Stimulated activated CD4-positive, alpha-beta T cell treated with anti-CD3 and anti-CD28 coated beads, Interleukin-4, amount 100 ng/mL, for 48 hours (primary cell): ENCODE measurements around the gene HSD17B10.
"Not testable (repeated sequence)": the region's sequence is repeated elsewhere in the genome, so short reads cannot be mapped to it uniquely, and the experiment has no call there.

Experiments
- DNase-seq, 2 donors: peaks; one replicate each; pipeline ENCODE4 v3.0.0-alpha.2; 2020; ENCODE audit warnings: low read depth in 2 of 2

HSD17B10 gene

DNA sequence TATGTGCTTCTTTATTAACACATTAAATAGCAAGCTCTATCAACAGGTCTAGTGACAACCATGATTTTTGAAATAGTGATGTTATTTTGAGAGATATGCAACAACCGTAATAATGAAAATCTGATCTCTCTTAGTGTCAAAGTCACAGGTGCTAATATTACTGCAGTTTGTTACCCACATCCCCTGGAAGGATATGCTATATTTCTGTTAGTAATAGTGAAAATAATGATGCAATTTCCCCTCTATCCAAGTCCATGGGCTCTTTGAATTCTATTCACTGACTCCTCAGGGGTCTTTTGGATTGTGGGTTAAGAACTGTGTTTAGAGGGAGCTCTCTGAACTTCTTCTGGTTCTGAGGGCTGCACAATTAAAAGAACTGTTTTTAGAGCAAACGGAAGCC is 3.0 kb upstream of the HSD17B10 start:
- DNase-seq = no peak

DNA sequence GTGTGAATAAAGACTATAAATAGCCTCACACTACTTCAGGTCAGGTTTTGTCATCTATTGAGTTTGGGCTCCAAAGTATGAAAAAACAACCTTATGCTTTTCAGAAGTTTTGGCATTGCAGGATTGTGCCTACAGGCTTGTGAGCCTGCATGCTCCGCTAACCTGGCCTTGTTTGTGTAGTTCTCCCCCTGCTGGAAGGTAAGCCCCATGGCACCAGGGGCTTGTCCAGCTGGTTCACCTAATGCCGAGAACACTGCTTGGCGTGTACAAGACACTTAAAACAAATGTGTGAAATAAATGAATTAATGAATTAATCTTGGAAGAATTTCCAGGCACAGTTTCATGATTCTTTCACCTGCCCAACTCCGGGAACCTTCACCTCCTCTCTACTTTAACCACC is 1.8 kb upstream of the HSD17B10 start:
- DNase-seq = peak in 1 of 2 donors; percentile 27

DNA sequence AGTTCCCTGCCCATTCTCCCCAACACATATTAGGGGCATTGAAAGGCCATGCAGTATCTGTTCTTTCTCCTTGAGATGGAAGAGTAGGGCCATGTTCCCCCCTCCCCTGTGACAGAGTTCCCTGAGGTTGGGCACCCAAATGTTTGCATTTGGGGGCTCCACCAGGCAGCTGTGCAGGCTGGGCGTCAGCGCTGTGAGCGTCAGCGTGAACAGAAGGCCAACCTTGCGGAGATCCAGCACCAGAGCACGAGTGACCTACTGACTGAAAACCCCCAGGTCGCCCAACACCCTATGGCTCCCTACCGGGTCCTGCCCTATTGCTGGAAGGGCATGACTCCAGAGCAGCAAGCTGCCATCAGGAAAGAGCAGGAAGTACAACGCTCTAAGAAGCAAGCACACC is 3.9 kb downstream of the HSD17B10 start:
- DNase-seq = no peak

DNA sequence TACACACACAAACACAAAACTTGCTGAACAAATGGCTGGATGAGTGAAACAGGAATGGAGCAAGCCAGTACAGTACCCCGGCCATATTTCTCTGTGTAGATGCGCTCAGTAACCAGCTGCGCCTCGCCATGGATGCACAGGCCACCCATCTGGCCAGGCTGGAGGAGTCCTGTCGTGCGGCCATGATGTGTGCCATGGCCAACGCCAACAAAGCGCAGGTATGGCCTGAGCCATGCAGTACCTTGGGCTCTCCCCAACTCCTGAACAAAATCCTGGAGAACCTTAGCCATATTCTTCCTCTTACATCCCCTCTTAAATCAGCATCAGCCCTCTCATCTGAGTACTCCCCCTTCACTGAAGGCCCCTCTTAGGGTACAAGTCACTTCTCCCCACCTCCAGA is 4.4 kb downstream of the HSD17B10 start:
- no peak for DNase-seq

DNA sequence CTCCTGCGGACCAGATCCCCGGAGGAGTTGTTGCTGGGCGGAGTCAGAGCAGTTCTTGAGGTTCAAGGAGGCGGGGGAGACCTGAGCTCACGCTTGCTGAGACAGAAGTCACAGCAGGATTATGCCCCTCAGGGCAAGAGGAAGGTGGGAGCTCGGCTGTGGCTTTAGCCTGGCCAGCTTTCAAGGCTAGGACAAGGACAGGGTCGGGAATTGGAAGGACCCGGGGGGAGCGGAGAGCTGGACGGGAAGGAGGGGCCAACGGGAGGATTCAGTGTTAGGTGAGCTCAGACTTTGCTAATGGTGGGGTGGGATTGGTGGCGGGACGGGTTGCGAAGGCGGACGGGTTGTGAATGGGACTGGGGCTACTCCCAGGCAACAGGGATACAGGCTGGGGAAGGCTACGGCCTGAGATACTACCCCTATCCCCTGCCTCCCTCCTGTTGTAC is 11.3 kb downstream of the HSD17B10 start, which contains the start of gene RIBC1:
RIBC1 (plus strand) TSS at position 13 of the 446 bp plus-strand sequence. CDS start 3,404 bp downstream, outside the sequence.
- no peak for DNase-seq

DNA sequence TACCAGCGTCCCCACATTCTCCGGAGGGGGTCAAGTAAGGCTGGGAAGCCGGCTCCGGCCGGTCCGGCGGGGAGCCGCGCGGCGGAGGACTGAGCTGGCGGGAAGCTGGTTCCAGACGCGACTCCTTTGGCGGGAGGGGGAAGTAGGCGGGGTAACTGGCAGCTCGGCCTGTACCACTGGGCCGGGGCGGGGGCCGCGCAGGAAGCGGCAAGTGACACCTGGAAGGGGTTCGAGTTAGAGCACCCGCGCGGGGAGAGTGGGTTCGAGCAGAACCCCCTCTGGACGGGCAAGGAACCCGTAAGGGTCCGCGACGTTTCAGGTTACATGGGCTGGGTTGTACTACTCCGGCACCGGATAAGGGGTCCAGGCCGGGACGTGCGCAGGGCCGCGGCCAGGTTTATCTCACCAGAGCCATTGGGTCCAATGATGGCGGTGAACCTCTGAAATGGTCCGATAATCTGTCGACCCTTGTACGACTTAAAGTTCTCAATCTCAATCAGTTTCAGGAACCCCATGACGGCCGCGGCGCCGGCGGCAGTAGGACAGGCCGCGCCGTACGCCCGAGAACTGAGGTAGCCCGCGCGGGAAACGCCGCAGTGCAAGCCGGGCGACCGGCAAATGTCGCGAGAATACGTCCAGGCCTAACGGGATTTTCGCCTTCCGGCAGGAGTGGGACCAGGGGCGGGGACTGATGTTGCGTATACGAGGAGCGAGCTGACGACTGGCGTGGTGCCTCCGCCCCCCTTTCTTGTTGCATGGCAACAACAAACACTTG is 11.9 kb downstream of the HSD17B10 start, which contains the start of gene SMC1A:
SMC1A (minus strand) TSS at position 569 of the 775 bp plus-strand sequence; CDS start at position 515, 54 bp downstream.
- DNase-seq = peak; percentile 84 to 91

DNA sequence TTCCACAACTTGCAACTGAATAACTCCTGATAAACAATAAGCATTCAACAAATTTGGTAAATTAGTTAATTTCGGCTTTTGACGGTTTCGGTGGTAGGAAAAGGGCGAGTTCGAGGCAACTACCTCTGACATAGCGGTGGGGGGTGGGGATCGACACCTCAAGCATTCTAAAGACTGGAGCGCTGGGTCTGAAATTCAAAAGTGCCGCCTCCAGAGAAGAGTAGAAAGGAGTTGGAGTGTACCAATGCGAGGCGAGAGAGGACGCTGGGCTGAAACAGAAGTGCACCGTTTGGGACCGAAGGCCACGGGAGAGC is 12.4 kb downstream of the HSD17B10 start:
- no peak for DNase-seq

DNA sequence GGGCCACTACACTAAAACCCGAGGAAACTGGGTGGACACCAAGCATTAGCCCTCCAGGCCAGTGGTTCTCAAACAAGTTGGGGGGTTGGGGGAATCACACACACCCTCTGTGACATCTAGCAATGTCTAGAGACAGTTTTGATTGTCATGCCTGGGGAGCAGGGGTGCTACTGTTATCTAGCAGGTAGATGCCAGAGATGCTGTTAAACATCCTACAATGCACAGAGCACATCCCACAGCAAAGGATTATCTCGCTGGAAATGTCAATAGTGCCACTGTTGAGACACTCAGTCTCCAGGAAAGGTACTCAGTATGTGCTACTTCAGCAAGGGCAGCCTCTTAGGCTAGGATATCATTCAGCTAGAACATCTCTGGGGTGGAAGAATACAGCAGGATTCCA is 13.0 kb downstream of the HSD17B10 start:
- DNase-seq = no peak

DNA sequence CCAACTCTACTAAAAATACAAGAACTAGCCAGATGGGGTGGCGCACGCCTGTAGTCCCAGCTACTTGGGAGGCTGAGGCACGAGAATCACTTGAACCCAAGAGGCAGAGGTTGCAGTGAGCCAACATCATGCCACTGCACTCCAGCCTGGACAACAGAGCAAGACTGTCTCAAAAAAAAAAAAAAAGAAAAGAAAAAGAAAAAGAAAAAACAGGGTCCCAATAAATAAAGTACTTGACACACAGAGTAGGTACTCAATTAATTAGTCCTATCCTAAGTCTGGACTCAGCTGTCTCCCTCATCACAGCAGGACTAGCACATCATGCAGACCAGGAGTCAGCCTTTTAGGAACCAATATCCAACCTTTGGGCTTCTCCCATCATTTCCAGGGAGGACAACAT is 13.8 kb downstream of the HSD17B10 start:
- not testable (repeated sequence) for DNase-seq

DNA sequence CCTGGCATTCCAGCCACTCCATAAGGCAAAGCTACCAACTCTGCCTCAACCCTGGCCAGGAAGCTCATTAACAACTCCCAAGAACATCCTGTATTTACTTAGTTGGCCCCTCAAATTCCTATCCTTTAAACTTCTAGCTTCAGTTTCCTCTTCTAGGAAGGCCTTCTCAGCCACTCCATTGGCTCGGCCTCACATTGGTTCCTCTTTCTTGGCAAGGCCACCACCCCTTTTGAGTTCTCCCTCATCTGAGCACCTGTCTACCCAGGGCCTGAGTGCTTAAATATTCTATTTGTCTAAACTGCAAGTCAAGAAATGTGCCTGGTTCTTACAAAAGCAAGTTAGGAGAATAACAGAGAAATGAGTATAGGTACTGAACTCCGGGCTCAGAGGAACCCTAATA is 21.7 kb downstream of the HSD17B10 start:
- DNase-seq = no peak

DNA sequence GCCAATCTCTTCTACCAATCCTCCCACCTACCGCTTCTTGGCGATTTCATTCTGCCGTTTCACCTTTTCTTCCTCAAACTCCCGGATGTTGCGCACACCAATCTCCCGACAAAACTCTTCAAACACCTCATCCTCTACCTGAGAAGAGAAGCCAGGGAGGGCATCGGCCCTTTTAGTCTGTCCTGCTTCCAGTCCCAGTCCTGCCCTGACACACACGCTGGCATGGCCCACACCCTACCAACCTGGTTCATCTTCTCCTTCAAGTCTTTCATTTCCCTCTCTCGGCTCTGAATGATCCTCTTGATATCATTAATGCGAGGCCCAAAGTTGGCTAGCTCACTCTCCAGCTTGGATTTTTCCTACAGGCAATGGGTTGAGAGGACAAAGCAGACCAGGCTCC is 30.6 kb downstream of the HSD17B10 start:
- DNase-seq = no peak

DNA sequence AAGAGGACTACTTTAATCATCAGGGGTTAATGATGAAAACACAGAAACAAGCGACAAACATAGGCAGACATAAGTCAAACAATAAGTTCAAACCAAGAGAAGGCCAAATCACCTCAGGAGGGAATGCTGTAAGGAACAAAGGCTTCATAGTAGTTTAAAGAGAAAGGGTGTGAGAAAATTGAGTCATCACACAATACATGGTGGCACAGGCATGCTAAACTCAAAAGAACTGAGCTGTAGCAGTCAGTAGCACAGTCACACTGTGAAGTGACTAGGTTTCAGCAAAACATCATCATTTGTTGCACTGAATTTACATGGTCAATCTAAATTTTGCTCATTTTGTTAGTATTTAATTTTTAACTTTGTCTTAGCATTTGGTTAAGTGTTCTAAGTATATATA is 36.0 kb downstream of the HSD17B10 start:
- DNase-seq = no peak

DNA sequence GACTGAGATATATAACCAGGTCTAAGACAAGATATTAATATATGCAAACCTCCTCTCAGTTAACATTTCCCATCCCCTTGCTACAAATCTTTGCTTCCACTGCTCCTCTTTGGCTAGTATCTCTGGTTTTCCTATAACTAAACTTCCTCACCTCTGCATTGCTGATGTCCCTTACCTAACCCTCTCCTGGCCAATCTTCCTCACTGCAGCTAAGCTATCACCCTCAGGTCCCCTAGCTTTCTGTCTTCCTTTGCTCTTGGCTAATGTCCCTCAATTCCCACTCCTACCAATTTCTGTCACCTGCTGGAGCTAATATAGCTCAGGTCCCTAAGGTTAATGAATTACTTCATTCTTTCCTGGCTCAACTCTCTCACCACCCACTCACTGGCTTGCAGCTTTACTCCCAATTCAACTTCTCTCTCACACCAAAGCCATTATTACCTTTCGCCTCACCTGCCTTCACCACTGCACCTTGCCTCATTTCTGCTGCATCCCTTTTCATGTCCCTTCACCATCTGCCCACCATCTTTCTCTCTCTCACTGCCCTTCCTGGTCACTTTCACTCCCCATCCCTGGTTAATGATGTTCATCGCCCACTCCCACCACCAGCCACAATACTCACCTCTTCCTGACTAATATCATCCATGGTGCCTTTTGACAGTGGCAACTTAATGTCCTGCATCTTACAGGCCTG is 38.4 kb downstream of the HSD17B10 start:
- DNase-seq = no peak

DNA sequence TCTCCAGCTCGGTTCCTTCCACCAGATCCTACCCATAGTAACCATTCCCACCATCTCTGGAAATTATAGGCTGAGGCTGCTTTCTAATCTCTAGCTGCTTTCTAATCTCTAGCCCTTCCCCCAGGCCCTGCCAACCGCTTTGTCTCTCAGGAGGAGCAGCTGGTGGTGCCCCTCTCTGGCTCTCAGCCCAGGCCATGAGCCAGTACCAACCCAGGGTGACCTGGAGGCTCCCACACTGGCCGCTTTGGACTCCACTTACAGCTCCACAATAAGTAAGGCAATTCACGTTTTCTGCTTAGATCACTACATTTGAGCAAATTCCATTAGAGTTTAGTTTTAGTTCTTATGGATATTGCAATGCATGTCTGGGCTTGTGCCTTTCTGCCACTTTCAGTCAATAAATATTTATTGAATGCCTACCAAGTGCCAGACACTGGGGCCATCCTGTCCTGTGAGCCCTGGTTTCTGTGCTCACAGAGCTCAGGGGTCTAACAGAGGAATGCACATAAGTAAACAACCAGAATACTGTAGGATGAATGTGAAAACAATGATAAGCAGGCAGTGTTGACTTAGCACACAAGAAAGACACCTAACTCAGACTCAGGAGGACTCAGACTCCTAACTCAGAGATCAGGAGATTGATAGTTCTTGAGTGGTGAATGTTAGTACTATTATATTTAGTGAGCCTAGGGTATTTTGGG is 50.6 kb downstream of the HSD17B10 start:
- DNase-seq = no peak
